GF-D8 (cell line): Measurements from ENCODE around the gene ATPAF1.

Experiments used
- DNase-seq: peaks from one replicate; lab custom pipeline; 2025; lab: John Stamatoyannopoulos, UW

Gene ATPAF1

GRCh38 chr1:46587069-46587468, 81.1 kb downstream of the ATPAF1 start:
- DNase-seq: no peak

- DNase-seq: no peak
Measured at GRCh38 chr1:46585312-46585938, 82.7 kb downstream of the ATPAF1 start.

GRCh38 chr1:46583494-46583893, 84.7 kb downstream of the ATPAF1 start:
- no peak for DNase-seq

GRCh38 chr1:46582972-46583371, 85.2 kb downstream of the ATPAF1 start:
- DNase-seq: no peak
